Measurements from ENCODE around the gene HSPB3.

- TF ChIP-seq POLR2A (IDR thresholded peaks at IDR 0.05): no peak
- TF ChIP-seq, protein P1, sequence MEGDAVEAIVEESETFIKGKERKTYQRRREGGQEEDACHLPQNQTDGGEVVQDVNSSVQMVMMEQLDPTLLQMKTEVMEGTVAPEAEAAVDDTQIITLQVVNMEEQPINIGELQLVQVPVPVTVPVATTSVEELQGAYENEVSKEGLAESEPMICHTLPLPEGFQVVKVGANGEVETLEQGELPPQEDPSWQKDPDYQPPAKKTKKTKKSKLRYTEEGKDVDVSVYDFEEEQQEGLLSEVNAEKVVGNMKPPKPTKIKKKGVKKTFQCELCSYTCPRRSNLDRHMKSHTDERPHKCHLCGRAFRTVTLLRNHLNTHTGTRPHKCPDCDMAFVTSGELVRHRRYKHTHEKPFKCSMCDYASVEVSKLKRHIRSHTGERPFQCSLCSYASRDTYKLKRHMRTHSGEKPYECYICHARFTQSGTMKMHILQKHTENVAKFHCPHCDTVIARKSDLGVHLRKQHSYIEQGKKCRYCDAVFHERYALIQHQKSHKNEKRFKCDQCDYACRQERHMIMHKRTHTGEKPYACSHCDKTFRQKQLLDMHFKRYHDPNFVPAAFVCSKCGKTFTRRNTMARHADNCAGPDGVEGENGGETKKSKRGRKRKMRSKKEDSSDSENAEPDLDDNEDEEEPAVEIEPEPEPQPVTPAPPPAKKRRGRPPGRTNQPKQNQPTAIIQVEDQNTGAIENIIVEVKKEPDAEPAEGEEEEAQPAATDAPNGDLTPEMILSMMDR (IDR thresholded peaks at IDR 0.05): no peak
Measured at GRCh38 chr5:54446379-54446732, 9.1 kb upstream of the HSPB3 start.
